GM12878 (cell line): ENCODE measurements around the gene NAALADL1. TPM values are rescaled to one million over a fixed set of nuclear protein-coding genes. Genes with fewer than 3 reads are reported as not detected.

Source experiments
- ATAC-seq: fragments of 200-7000 bp; cut with Tn5 transposase; 3 replicates; pipeline ENCODE4 v1.9.1; 2020; ENCODE audit warnings: mild to moderate bottlenecking, moderate library complexity
- Bru-seq: library from RNA; stranded (reverse); fragments of 400-500 nt; gene quantifications from one replicate; lab custom pipeline; 2021; lab: Mats Ljungman, UMichigan
- BruChase-seq, 2 experiments: library from RNA; stranded (reverse); fragments of 400-500 nt; gene quantifications; one replicate each; lab custom pipeline; 2021; lab: Mats Ljungman, UMichigan
- BruUV-seq: library from RNA; stranded (reverse); fragments of 400-500 nt; replicated peaks from 2 replicates; lab custom pipeline; 2021; lab: Mats Ljungman, UMichigan
- CTCF ChIA-PET: fragments of 300-600 bp; sonication (Branson Sonifier 250); formaldehyde crosslinking; extraction: SDS; loops from one replicate; lab custom pipeline; 2021; ENCODE audit warnings: inconsistent platforms; lab: Yijun Ruan, JAX
- POLR2A ChIA-PET: fragments of 350-600 bp; formaldehyde crosslinking; extraction: SDS; loops from one replicate; lab custom pipeline; 2021; ENCODE audit warnings: inconsistent platforms; lab: Charles Lee
- RAD21 ChIA-PET: fragments of 300-600 bp; sonication (Branson Sonifier 250); formaldehyde crosslinking; loops from one replicate; lab custom pipeline; 2023; ENCODE audit warnings: antibody characterized with exemption; ENCODE audit not compliant: unreplicated experiment; lab: Charles Lee
- SMC1A ChIA-PET: fragments of 300-600 bp; sonication (Branson Sonifier 250); formaldehyde crosslinking; loops from one replicate; lab custom pipeline; 2023; ENCODE audit not compliant: unreplicated experiment, uncharacterized antibody; lab: Charles Lee
- DNase-seq: peaks from one replicate; pipeline ENCODE4 v3.0.0-alpha.2; 2011; ENCODE audit warnings: low read depth, low spot score
- FAIRE-seq: peaks from 3 replicates; lab custom pipeline; 2011; peaks lifted over from hg19 to GRCh38; lab: Jason Lieb, UNC
- H2AFZ ChIP-seq: 2 replicates; pipeline ENCODE4 v1.6.0; 2011; ENCODE audit warnings: low read depth, low read length, control low read depth; ENCODE audit not compliant: control insufficient read depth
- H3K27ac ChIP-seq: 2 replicates; pipeline ENCODE4 v1.5.1; 2011; ENCODE audit warnings: control low read depth; ENCODE audit not compliant: control insufficient read depth, insufficient read depth
- H3K27me3 ChIP-seq, 2 experiments: replicated peaks in 1 of 2; 2 replicates each; pipeline versions ENCODE4 v1.6.0 to v1.6.1; 2011; ENCODE audit warnings: low read length in 1 of 2; ENCODE audit not compliant: control insufficient read depth in 2 of 2, insufficient read depth in 2 of 2
- H3K36me3 ChIP-seq, 2 experiments: 2 replicates each; pipeline ENCODE4 v1.5.1; 2011; ENCODE audit warnings: low read length in 1 of 2; ENCODE audit not compliant: control insufficient read depth in 2 of 2, insufficient read depth in 2 of 2
- H3K4me1 ChIP-seq: 2 replicates; pipeline ENCODE4 v1.6.1; 2011; ENCODE audit warnings: mild to moderate bottlenecking, low read length, moderate library complexity, mixed read lengths; ENCODE audit not compliant: control insufficient read depth, insufficient read depth
- H3K4me2 ChIP-seq: 2 replicates; pipeline ENCODE4 v1.6.0; 2011; ENCODE audit warnings: control low read depth; ENCODE audit not compliant: control insufficient read depth, insufficient read depth
- H3K4me3 ChIP-seq: fragments of 200-600 bp; sonication (generic); 2 replicates; pipeline ENCODE4 v1.5.1; 2016
- H3K79me2 ChIP-seq: 2 replicates; pipeline ENCODE4 v1.6.0; 2011; ENCODE audit warnings: low read length; ENCODE audit not compliant: control insufficient read depth, insufficient read depth
- H3K9ac ChIP-seq: 2 replicates; pipeline ENCODE4 v1.8.0; 2011; ENCODE audit warnings: low read length, control low read depth, mixed read lengths; ENCODE audit not compliant: control insufficient read depth, insufficient read depth
- H3K9me3 ChIP-seq: replicated peaks from 3 replicates; pipeline ENCODE4 v1.5.1; 2011; ENCODE audit warnings: mild to moderate bottlenecking, low read length; ENCODE audit not compliant: control insufficient read depth, insufficient read depth
- H4K20me1 ChIP-seq: 2 replicates; pipeline ENCODE4 v1.6.0; 2011; ENCODE audit not compliant: control insufficient read depth, insufficient read depth
- BHLHE40 ChIP-seq, 2 experiments: fragments of 450-650 bp in 1 of 2; IDR thresholded peaks; 2 replicates each; pipeline ENCODE4 v1.6.1; 2011 to 2017; ENCODE audit warnings: low read depth in 2 of 2, borderline replicate concordance in 1 of 2, improper control_type of control experiment in 1 of 2, low read length in 1 of 2, mild to moderate bottlenecking in 1 of 2
- CEBPB ChIP-seq, 2 experiments: fragments of 150-350 bp in 1 of 2; IDR thresholded peaks; 2 replicates each; pipeline ENCODE4 v1.6.1; 2012 to 2014; ENCODE audit warnings: low read depth in 2 of 2, low read length in 2 of 2, borderline replicate concordance in 1 of 2, inconsistent platforms in 1 of 2
- EP300 ChIP-seq, 2 experiments: fragments of 150-350 bp in 1 of 2; IDR thresholded peaks; 2 replicates each; pipeline ENCODE4 v1.6.1; 2011 to 2012; ENCODE audit warnings: low read depth in 2 of 2, low read length in 2 of 2, borderline replicate concordance in 1 of 2, improper control_type of control experiment in 1 of 2, inconsistent platforms in 1 of 2; ENCODE audit not compliant: control insufficient read depth in 1 of 2
- GATAD2B ChIP-seq: fragments of 450-650 bp; conservative IDR thresholded peaks from 2 replicates; pipeline ENCODE4 v1.6.1; 2017; ENCODE audit warnings: low read depth, mild to moderate bottlenecking, moderate library complexity
- IRF4 ChIP-seq: IDR thresholded peaks from 2 replicates; pipeline ENCODE4 v1.6.1; 2011; ENCODE audit warnings: low read depth, low read length
- KAT2A ChIP-seq: conservative IDR thresholded peaks from 2 replicates; pipeline ENCODE4 v1.6.1; 2011; ENCODE audit warnings: low read depth, low read length; ENCODE audit not compliant: control insufficient read depth
- MYB ChIP-seq: fragments of 150-350 bp; IDR thresholded peaks from 2 replicates; pipeline ENCODE4 v1.6.1; 2014; ENCODE audit warnings: mild to moderate bottlenecking, low read depth, low read length, borderline replicate concordance
- PAX5 ChIP-seq: IDR thresholded peaks from 2 replicates; pipeline ENCODE4 v1.6.1; 2011; ENCODE audit warnings: low read depth, low read length, borderline replicate concordance
- POLR2A ChIP-seq: IDR thresholded peaks from 2 replicates; pipeline ENCODE4 v1.6.1; 2011; ENCODE audit warnings: low read depth, mild to moderate bottlenecking, low read length
- POLR2AphosphoS5 ChIP-seq: IDR thresholded peaks from 2 replicates; pipeline ENCODE4 v1.6.1; 2011; ENCODE audit warnings: mild to moderate bottlenecking, low read length, inconsistent platforms
- RELB ChIP-seq: fragments of 450-650 bp; IDR thresholded peaks from 2 replicates; pipeline ENCODE4 v1.6.1; 2017; ENCODE audit warnings: low read depth, mild to moderate bottlenecking, moderate library complexity
- SMC3 ChIP-seq: IDR thresholded peaks from 2 replicates; pipeline ENCODE4 v1.6.1; 2011; ENCODE audit warnings: low read length, improper control_type of control experiment, borderline replicate concordance
- SREBF1 ChIP-seq: IDR thresholded peaks from 2 replicates; pipeline ENCODE4 v1.6.1; 2012; ENCODE audit warnings: mild to moderate bottlenecking, low read length
- TAF1 ChIP-seq: IDR thresholded peaks from 2 replicates; pipeline ENCODE4 v1.6.1; 2011; ENCODE audit warnings: mild to moderate bottlenecking, low read depth, low read length, borderline replicate concordance
- TARDBP ChIP-seq: IDR thresholded peaks from 2 replicates; pipeline ENCODE4 v1.6.1; 2016; ENCODE audit warnings: borderline replicate concordance
- TBL1XR1 ChIP-seq: IDR thresholded peaks from 2 replicates; pipeline ENCODE4 v1.6.1; 2012; ENCODE audit warnings: low read depth, low read length, improper control_type of control experiment
- TCF3 ChIP-seq: IDR thresholded peaks from 2 replicates; pipeline ENCODE4 v1.6.1; 2012; ENCODE audit warnings: low read depth, mild to moderate bottlenecking, low read length, borderline replicate concordance; ENCODE audit not compliant: insufficient read depth
- ZNF622 ChIP-seq: fragments of 450-650 bp; IDR thresholded peaks from 2 replicates; pipeline ENCODE4 v1.6.1; 2017; ENCODE audit warnings: mild to moderate bottlenecking, inconsistent platforms
- WGBS: methylation state at CpG from one replicate; pipeline ENCODE4 v1.1.6; 2016; ENCODE audit warnings: low lambda C conversion rate; ENCODE audit not compliant: insufficient replicate concordance, insufficient coverage; ENCODE audit errors: missing lambda C conversion rate; 5-methylcytosine and 5-hydroxymethylcytosine counted together
- in situ Hi-C: fragments of 300-500 bp; cut with MboI; formaldehyde crosslinking; loops from 9 replicates; pipeline ENCODE4 v1.14.3; 2018; ENCODE audit warnings: mixed read lengths
- intact Hi-C: fragments of 100-400 bp; cut with micrococcal nuclease; formaldehyde crosslinking; loops from one replicate; pipeline ENCODE4 v1.14.2; 2022; ENCODE audit not compliant: unreplicated experiment
- long read RNA-seq, 2 experiments: library from polyadenylated mRNA; unstranded; transcript quantifications; one replicate each; pipeline ENCODE4 v2.0.0, GENCODE V29; 2019 to 2020
- polyA minus RNA-seq, 3 experiments: library from RNA; depleted of rRNA, polyadenylated mRNA; stranded (reverse); fragments of >200 nt; gene quantifications; 2 replicates each; pipeline ENCODE4 v1.2.3, GENCODE V29; 2011
- polyA plus RNA-seq, 11 experiments: library from polyadenylated mRNA; depleted of rRNA in 4 of 11; unstranded in 6 of 11; stranded (reverse) in 5 of 11; fragments of >200 nt; fragmentation: Nextera tagmentation in 4 of 11; fragmentation: Illumina TruSeq in 1 of 11; extraction: Ambion mirVana in 4 of 11; extraction: Trizol in 1 of 11; gene quantifications; 1 replicate in 1 of 11; 2 replicates in 10 of 11; pipeline versions ENCODE4 v1.2.1 to v1.2.3, GENCODE V29; 2011 to 2016; ENCODE audit warnings: inconsistent platforms in 2 of 11, missing spikeins in 2 of 11, low read depth in 1 of 11
- total RNA-seq, 4 experiments: library from RNA; depleted of rRNA in 3 of 4; stranded (reverse); fragments of >200 nt in 3 of 4; fragmentation: Illumina TruSeq in 1 of 4; extraction: Trizol in 1 of 4; gene quantifications; 2 replicates each; pipeline versions ENCODE4 v1.2.1 to v1.2.3, GENCODE V29; 2013 to 2021

Gene NAALADL1
- total RNA-seq (2013; cell fraction: nucleolus; rRNA removed): 0.95 and 1.0 TPM in 2 replicates
- total RNA-seq (2014; rRNA removed): 4.7 TPM in 2 replicates
- total RNA-seq (2014; rRNA removed; fragmentation: Illumina TruSeq; extraction: Trizol): 2.7 and 4.2 TPM in 2 replicates
- total RNA-seq (2021): 3.3 and 4.0 TPM in 2 replicates
- 6.5 TPM for polyA plus RNA-seq (2011; ENCODE audit: low read depth)
- 0.24 and 0.77 TPM in 2 replicates for polyA plus RNA-seq (2011; rRNA removed)
- 0.25 and 0.70 TPM in 2 replicates for polyA plus RNA-seq (2011; cell fraction: cytosol; rRNA removed)
- 1.5 and 2.4 TPM in 2 replicates for polyA plus RNA-seq (2011; cell fraction: nucleus; rRNA removed)
- 11.2 and 13.3 TPM in 2 replicates for polyA plus RNA-seq (2012)
- 0.27 and 1.6 TPM in 2 replicates for polyA plus RNA-seq (2014; fragmentation: Illumina TruSeq; extraction: Trizol)
- 1 to 10 TPM; 1.3 TPM for polyA plus RNA-seq (2014; fragmentation: Nextera tagmentation; extraction: Ambion mirVana)
- 5.5 and 7.1 TPM in 2 replicates for polyA plus RNA-seq (2014; rRNA removed)
- polyA plus RNA-seq (2016; fragmentation: Nextera tagmentation; extraction: Ambion mirVana): 1 to 10 TPM; 1.1 to 1.4 TPM
- 0.15 TPM in 1 of 2 replicates, not detected in the other for polyA minus RNA-seq (2011; rRNA and poly(A)+ RNA removed)
- not detected in 2 replicates for polyA minus RNA-seq (2011; cell fraction: cytosol; rRNA and poly(A)+ RNA removed)
- not detected in 2 replicates for polyA minus RNA-seq (2011; cell fraction: nucleus; rRNA and poly(A)+ RNA removed)
- percentile 25 among the genes with signal in this experiment for Bru-seq, nascent RNA
- BruChase-seq, experiment 1, labeled RNA remaining after a 6-hour chase: percentile 22 among the genes with signal in this experiment
- BruChase-seq, experiment 2, labeled RNA remaining after a 2-hour chase: percentile 20 among the genes with signal in this experiment
- long read RNA-seq, experiment 1: 0 reads
- long read RNA-seq, experiment 2: 0 reads

GRCh38 chr11:65058419-65059054 lies at the start of gene NAALADL1:
NAALADL1 (minus strand) TSS chr11:65058553; CDS start chr11:65058521, 32 bp downstream.
- H3K27ac ChIP-seq: no peak within 1 kb of the TSS
- no peaks in the 10 kb centered on the region for H4K20me1 ChIP-seq
- no TSS peak for BruUV-seq
- H3K36me3 ChIP-seq: no peaks in the 10 kb centered on the region
- H3K4me1 ChIP-seq: peaks cover 41% of the 10 kb centered on the region
- RAD21 ChIA-PET: no interaction called here
- H3K4me3 ChIP-seq: no peak within 1 kb of the TSS
- SMC1A ChIA-PET: no interaction called here
- no peaks in the 10 kb centered on the region for H3K27me3 ChIP-seq
- H3K9me3 ChIP-seq: no peaks in the 10 kb centered on the region
- H3K79me2 ChIP-seq: no peaks in the 10 kb centered on the region
- no peak within 1 kb of the TSS for H3K9ac ChIP-seq
- intact Hi-C loops: no loop called here
- FAIRE-seq (no peak), ATAC-seq (no peak), DNase-seq (no peak)
- POLR2A ChIA-PET: interaction anchor here (0.6 to 1.4 kb wide), 5 partner anchors 9 to 269 kb away, joined by 3 to 7 read pairs (median 3); partner anchors contain the start of gene SAC3D1
- H3K4me2 ChIP-seq: no peak within 1 kb of the TSS
- no peak within 1 kb of the TSS for H2AFZ ChIP-seq
- CTCF ChIA-PET: interaction anchor here (1.1 kb wide), 2 partner anchors 59 to 211 kb away, joined by 3 read pairs; partner anchors contain the start of gene ZNHIT2
- in situ Hi-C loops: no loop called here
- 66% methylated on average over 8 of the region's 8 CpGs for WGBS
- TF ChIP-seq SREBF1: no peak
- no peak for TF ChIP-seq POLR2A
- TF ChIP-seq TBL1XR1: no peak
- TF ChIP-seq PAX5: no peak
- no peak for TF ChIP-seq TCF3
- no peak for TF ChIP-seq GATAD2B
- TF ChIP-seq BHLHE40 (IDR thresholded peaks at IDR 0.05; ENCODE audit: borderline replicate concordance in 1 of 2, low read depth in 2 of 2, low read length in 1 of 2): no peak
- TF ChIP-seq POLR2AphosphoS5: no peak
- no peak for TF ChIP-seq RELB
- no peak for TF ChIP-seq ZNF622
- no peak for TF ChIP-seq EP300 (IDR thresholded peaks at IDR 0.05; ENCODE audit: borderline replicate concordance in 1 of 2, control insufficient read depth in 1 of 2, low read depth in 2 of 2, low read length in 2 of 2)
- no peak for TF ChIP-seq TARDBP
- TF ChIP-seq TAF1: no peak
- TF ChIP-seq CEBPB (IDR thresholded peaks at IDR 0.05; ENCODE audit: borderline replicate concordance in 1 of 2, low read depth in 2 of 2, low read length in 2 of 2): no peak
- TF ChIP-seq SMC3: no peak
- no peak for TF ChIP-seq MYB
- no peak for TF ChIP-seq KAT2A
- no peak for TF ChIP-seq IRF4
